Measurements from ENCODE around the gene TRMO. TPM values are rescaled to one million over a fixed set of nuclear protein-coding genes. Genes with fewer than 3 reads are reported as not detected.

Gene TRMO
- total and polyA plus RNA-seq, 7 donors, result 6.7 to 13.9 (median 9.2) TPM

DNA sequence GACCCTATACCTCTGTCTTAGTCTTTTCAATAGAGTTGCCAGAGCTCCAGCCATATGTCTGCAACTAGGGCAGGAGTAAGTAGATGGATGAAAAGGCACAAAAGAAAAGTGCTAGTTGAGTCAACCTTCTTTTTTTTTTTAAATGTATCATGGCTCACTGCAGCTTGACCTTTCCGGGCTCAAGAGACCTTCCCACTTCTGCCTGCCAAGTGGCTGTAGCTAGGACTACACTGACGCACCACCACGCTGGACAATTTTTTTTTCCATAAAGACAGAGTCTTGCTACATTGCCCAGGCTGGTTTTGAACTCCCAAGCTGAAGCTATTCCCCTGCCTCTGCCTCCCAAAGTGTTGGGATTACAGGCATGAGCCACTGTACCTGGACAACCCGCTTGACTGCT, 42.0 kb downstream of the TRMO start:
- Histone ChIP-seq H3K27me3 (ENCODE audit: insufficient read depth in 3 of 3, low read length in 2 of 3) (no peaks in the 10 kb centered on the region), H3K27ac (no peak overlapping the region), H3K36me3 (ENCODE audit: insufficient read depth in 1 of 2, low read depth in 1 of 2) (no peaks in the 10 kb centered on the region), H3K4me3 (no peak overlapping the region), H3K9me3 (peaks cover 3% of the 10 kb centered on the region), H3K4me1 (no peaks in the 10 kb centered on the region)
- WGBS, 3 donors, result 58 to 59% (median 59%) methylated on average over 4 of the region's 4 CpGs
- DNase-seq (no peak), ATAC-seq (no peak)
- intact Hi-C loops (cut with DNase I), result no loop called here
- TF ChIP-seq, protein P1, sequence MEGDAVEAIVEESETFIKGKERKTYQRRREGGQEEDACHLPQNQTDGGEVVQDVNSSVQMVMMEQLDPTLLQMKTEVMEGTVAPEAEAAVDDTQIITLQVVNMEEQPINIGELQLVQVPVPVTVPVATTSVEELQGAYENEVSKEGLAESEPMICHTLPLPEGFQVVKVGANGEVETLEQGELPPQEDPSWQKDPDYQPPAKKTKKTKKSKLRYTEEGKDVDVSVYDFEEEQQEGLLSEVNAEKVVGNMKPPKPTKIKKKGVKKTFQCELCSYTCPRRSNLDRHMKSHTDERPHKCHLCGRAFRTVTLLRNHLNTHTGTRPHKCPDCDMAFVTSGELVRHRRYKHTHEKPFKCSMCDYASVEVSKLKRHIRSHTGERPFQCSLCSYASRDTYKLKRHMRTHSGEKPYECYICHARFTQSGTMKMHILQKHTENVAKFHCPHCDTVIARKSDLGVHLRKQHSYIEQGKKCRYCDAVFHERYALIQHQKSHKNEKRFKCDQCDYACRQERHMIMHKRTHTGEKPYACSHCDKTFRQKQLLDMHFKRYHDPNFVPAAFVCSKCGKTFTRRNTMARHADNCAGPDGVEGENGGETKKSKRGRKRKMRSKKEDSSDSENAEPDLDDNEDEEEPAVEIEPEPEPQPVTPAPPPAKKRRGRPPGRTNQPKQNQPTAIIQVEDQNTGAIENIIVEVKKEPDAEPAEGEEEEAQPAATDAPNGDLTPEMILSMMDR (IDR thresholded peaks at IDR 0.05), result no peak

DNA sequence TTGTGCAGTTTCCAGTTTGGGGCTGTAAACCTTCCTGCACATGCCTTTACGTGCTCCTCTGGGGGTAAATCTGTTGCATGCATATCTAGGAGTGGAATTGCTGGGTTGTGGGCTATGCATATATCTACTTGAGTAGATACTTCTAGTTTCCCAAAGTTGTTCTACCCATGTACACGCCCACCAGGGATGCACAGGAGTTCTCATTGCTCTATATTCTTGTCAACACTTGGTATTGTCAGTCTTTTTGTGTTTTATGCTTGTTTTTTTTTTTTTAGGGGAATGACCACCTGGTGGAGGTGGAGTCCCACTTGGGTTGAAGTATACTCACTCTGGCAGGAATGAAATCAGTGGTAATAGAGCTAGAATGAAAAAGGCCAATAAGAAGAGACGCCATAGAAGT, 46.2 kb downstream of the TRMO start:
- DNase-seq (no peak), ATAC-seq (no peak)
- WGBS, 3 donors, result 89 to 95% (median 93%) methylated on average over 3 of the region's 3 CpGs
- Histone ChIP-seq H3K4me3 (no peak overlapping the region), H3K9me3 (peaks cover 3% of the 10 kb centered on the region), H3K27ac (no peak overlapping the region), H3K36me3 (ENCODE audit: insufficient read depth in 1 of 2, low read depth in 1 of 2) (no peaks in the 10 kb centered on the region), H3K27me3 (ENCODE audit: insufficient read depth in 3 of 3, low read length in 2 of 3) (no peaks in the 10 kb centered on the region), H3K4me1 (no peaks in the 10 kb centered on the region)
- TF ChIP-seq, protein P1 (IDR thresholded peaks at IDR 0.05), result no peak
- intact Hi-C loops (cut with DNase I), result no loop called here

DNA sequence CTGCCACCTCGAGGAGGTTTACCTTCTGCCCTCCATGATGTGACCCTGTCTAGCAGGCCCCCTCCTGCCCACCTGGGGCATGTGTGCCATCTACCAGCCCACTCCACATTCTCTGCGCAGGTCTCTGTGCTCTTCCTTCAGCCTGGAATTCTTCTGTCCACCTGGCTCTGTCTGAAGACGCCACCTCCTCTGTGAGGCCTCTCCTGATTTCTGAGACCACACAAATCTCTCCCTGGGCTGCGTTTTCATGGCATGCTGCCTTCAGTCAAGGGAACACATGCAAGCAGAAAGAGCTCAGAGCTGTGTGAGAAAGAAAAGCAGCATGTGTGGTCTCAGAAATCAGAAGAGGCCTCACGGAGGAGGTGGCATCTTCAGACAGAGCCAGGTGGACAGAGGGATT, 47.2 kb downstream of the TRMO start:
- no peaks in the 10 kb centered on the region for H3K36me3 ChIP-seq (ENCODE audit: insufficient read depth in 1 of 2, low read depth in 1 of 2)
- no peaks in the 10 kb centered on the region for H3K27me3 ChIP-seq (ENCODE audit: insufficient read depth in 3 of 3, low read length in 2 of 3)
- DNase-seq (no peak), ATAC-seq (no peak)
- H3K27ac ChIP-seq, result no peak overlapping the region
- 78 to 83% (median 81%) methylated on average over 5 of the region's 5 CpGs for WGBS, 3 donors
- peaks cover 3% of the 10 kb centered on the region for H3K9me3 ChIP-seq
- intact Hi-C loops (cut with DNase I), result no loop called here
- no peak overlapping the region for H3K4me3 ChIP-seq
- no peaks in the 10 kb centered on the region for H3K4me1 ChIP-seq
- TF ChIP-seq, protein P1 (IDR thresholded peaks at IDR 0.05), result no peak

- intact Hi-C loops (cut with DNase I), result no loop called here
- H3K36me3 ChIP-seq (ENCODE audit: insufficient read depth in 1 of 2, low read depth in 1 of 2), result no peaks in the 10 kb centered on the region
- DNase-seq, result no peak
Measured at GRCh38 chr9:97874624-97875023, 47.7 kb downstream of the TRMO start.

GRCh38 chr9:97873882-97874281, 48.4 kb downstream of the TRMO start:
- H3K27me3 ChIP-seq (ENCODE audit: insufficient read depth in 3 of 3, low read length in 2 of 3), result no peaks in the 10 kb centered on the region
- H3K27ac ChIP-seq, result no peak overlapping the region
- WGBS, 3 donors, result 68 to 78% (median 72%) methylated on average over 6 of the region's 6 CpGs
- H3K36me3 ChIP-seq (ENCODE audit: insufficient read depth in 1 of 2, low read depth in 1 of 2), result no peaks in the 10 kb centered on the region
- DNase-seq, result no peak
- no peaks in the 10 kb centered on the region for H3K4me1 ChIP-seq
- intact Hi-C loops (cut with DNase I), result no loop called here
- H3K4me3 ChIP-seq, result no peak overlapping the region
- no peak for ATAC-seq
- peaks cover 3% of the 10 kb centered on the region for H3K9me3 ChIP-seq
- TF ChIP-seq, protein P1 (IDR thresholded peaks at IDR 0.05), result no peak

More at GRCh38 chr9:97874624-97875023, 47.7 kb downstream of the TRMO start:
- Histone ChIP-seq H3K4me3 (no peak overlapping the region), H3K4me1 (no peaks in the 10 kb centered on the region), H3K27ac (no peak overlapping the region), H3K9me3 (peaks cover 3% of the 10 kb centered on the region), H3K27me3 (ENCODE audit: insufficient read depth in 3 of 3, low read length in 2 of 3) (no peaks in the 10 kb centered on the region)
- no peak for ATAC-seq
- 62 to 63% (median 63%) methylated on average over 6 of the region's 6 CpGs for WGBS, 3 donors
- TF ChIP-seq, protein P1 (IDR thresholded peaks at IDR 0.05), result no peak

Data from psoas muscle (tissue), 8 donors.